SHP77 (cell line): ENCODE data around the gene MPV17L2.

Experiments
- DNase-seq, 2 experiments: peaks; one replicate each; lab custom pipeline; 2025; lab: John Stamatoyannopoulos, UW

MPV17L2 gene

DNA sequence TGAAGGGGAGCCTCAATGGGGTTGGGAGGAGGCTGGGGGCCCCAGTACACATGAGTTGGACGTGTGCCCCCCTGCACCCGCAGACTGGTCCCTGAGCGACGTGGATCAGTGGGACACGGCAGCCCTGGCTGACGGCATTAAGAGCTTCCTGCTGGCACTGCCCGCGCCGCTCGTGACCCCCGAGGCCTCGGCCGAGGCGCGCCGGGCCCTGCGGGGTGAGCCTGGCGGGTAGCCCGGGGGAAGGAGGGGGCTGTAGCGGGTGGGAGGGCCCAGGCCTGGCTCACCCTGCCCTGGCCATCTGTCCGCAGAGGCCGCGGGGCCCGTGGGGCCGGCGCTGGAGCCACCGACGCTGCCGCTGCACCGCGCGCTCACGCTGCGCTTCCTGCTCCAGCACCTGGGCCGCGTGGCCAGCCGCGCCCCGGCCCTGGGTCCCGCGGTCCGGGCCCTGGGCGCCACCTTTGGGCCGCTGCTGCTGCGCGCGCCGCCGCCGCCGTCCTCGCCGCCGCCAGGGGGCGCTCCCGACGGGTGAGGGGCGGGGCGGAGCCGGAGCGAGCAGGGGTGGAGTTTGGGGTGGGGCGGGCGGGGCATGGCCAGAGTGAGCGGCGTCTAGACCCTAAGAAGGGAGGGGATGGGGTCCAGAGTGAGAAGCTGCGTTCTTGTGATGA is 31.9 kb upstream of the MPV17L2 start:
- DNase-seq = peak; percentile 38 to 43

DNA sequence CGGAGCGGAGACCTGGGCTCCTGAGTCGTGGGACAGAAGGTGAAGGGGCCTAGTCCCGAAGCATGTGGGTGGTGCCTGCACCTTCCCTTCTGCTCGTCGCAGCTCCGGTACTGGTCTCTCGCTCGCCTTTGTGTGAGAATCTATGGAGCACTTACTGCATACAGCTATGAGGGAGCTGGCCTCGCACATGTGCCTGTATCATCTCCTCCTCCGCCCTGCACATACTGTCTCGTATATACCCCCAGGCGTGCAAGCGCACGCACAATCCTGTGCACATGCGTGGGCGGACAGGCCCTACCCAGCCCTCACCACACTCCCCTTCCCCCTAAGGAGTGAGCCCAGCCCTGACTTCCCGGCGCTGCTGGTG is 31.4 kb upstream of the MPV17L2 start:
- no peak for DNase-seq

- no peak for DNase-seq
These were observed 28.9 kb upstream of the MPV17L2 start for GRCh38 chr19:18164072-18164471.

DNA sequence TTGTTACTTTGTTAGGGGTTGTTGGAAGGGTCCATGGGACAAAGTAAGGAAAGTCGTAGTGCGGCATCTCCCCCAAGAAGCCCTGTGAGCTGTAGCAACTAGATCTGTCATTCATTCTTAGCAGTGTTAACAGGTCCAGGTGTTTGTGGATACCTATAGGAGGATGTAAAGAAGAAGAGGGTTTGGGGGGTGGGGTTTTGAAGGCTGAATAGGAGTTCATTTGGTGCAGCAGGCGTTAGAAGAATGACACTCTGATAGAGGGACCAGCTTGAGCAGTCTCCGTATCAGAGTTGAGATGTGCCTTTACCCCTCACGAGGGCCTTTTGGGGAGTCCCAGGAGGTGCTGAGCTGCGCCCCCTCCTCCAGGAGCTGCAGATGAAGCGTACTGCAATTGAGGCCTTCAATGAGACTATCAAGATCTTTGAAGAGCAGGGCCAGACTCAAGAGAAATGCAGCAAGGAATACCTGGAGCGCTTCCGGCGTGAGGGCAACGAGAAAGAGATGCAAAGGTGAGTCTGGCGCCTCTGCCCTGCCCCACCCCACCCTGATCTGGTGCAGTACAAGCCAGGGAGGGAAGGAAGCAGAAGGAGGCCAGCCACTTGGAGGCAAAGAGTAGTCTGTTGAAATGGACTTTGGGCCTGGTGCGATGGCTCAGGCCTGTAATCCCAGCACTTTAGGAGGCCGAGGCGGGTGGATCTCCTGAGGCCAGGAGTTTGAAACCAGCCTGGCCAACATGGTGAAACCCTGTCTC is 27.0 kb upstream of the MPV17L2 start:
- DNase-seq = no peak

DNA sequence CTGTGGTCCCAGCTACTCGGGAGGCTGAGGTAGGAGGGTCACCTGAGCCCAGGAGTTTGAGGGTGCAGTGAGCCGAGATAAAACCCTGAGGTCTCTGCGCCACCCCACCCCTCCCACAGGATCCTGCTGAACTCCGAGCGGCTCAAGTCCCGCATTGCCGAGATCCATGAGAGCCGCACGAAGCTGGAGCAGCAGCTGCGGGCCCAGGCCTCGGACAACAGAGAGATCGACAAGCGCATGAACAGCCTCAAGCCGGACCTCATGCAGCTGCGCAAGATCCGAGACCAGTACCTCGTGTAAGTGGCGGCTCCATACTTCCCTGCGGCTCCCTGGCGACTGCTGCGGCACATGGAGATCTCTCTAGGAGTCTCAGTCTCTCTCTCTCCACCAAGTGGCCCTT is 26.0 kb upstream of the MPV17L2 start:
- no peak for DNase-seq

DNA sequence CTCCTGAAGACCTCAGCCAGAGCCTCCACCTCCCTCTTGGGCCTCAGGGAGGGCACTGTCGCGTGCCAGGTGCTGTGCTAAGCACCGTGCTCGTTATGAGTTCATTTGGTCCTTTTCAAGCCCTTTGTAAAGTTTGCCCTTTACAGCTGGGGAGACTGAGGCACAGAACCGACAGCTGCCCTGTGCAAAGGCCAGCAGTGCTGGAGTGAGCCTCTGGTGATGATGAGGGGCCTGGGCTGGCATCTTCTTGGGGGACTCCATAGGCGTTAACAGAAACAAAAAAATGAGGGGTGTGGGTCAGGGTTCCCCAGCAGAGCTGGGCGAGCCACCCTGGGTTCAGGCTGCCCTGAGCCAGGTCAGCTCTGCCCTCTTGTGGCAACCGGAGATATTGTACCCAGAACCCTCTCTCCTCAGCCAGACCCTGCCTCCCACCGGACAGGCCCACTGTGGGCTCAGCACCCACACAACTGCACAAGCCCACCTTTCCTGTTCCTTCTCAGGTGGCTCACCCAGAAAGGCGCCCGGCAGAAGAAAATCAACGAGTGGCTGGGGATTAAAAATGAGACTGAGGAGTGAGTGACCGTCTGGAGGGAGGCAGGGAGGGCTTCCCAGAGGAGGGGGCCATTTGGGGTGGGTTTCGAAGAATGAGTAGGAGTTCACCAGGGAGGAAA is 24.9 kb upstream of the MPV17L2 start:
- peak in 1 of 2 experiments; percentile 27 for DNase-seq

DNA sequence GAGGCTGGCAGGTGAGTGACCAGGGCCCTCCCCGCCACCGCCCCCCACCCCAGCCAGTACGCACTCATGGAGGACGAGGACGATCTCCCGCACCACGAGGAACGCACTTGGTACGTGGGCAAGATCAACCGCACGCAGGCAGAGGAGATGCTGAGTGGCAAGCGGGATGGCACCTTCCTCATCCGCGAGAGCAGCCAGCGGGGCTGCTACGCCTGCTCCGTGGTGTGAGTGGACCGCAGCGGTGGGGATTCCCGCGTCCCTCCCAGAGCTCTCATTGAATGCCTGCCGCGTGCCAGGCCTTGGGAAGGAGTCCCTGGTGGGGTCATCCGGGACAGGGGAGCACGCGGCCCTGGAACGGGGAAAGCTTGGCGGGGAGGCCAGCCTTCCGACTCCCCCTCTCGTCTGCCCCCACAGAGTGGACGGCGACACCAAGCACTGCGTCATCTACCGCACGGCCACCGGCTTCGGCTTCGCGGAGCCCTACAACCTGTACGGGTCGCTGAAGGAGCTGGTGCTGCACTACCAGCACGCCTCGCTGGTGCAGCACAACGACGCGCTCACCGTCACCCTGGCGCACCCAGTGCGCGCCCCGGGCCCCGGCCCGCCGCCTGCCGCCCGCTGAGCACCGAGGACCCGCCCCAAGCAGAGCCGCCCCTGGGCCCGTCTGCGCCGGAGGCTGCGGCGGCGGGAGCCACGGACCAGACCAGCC is 24.2 kb upstream of the MPV17L2 start:
- no peak for DNase-seq

DNA sequence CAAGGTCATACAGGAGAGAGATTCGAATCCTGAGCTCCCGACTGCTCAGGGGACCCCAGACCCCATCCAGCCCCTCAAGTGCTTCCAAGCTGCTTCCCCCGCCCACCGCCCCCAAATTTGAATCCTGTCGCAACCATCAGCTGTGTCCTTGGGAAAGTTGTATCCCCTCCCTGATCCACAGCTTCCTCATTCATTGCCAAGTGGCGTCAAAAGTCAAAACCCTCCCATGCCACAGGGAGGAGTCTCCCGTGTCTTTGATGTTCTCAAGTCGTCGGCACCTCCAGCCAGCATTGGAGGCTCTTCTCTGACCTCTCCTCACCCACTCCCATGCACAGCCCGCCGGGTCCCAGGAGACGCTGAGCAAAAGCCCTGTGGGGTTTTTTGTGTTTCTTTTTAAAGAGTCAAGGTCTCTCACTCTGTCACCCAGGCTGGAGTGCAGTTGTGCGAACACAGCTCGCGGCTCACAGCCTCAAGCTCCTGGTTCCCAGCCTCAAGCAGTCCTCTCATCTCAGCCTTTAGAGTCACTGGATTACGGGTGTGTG is 22.2 kb upstream of the MPV17L2 start:
- DNase-seq = no peak

GRCh38 chr19:18171605-18172327 is 21.3 kb upstream of the MPV17L2 start:
- no peak for DNase-seq

DNA sequence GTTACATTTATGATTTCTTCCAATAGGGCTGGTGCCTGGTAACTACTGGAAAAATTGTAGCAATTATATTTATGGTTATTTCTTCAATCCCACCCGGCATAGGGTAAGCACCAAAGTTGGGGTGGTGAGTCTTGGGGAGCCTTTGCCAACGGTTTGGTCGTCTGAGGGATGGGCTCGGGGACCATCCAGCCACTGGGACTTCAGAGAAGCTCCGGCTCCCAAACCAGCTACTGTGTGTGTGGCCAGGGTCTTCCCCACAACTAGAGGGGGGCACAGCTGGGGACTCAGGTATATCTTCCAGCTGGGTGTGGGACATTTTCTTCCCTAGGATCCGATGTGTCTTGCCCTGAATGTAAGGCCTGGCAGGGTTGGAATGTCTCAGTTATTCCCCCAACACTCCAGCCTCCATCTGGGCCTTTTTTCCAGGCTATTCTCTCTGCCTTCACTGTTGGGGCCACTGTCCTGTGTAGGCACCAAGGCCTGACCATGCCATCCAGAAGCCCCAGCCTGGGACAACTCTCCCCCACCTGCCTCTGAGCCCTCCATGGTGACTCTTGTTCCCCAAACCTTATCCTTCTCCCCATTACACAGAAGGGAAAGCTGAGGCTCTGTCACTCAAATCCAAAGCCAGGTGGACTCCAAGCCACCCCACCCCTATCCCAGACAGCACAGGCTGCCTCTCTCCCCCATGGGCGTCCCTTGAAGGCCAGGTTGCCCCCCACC is 20.5 kb upstream of the MPV17L2 start:
- no peak for DNase-seq

GRCh38 chr19:18173054-18173571 is 19.9 kb upstream of the MPV17L2 start:
- DNase-seq = no peak

DNA sequence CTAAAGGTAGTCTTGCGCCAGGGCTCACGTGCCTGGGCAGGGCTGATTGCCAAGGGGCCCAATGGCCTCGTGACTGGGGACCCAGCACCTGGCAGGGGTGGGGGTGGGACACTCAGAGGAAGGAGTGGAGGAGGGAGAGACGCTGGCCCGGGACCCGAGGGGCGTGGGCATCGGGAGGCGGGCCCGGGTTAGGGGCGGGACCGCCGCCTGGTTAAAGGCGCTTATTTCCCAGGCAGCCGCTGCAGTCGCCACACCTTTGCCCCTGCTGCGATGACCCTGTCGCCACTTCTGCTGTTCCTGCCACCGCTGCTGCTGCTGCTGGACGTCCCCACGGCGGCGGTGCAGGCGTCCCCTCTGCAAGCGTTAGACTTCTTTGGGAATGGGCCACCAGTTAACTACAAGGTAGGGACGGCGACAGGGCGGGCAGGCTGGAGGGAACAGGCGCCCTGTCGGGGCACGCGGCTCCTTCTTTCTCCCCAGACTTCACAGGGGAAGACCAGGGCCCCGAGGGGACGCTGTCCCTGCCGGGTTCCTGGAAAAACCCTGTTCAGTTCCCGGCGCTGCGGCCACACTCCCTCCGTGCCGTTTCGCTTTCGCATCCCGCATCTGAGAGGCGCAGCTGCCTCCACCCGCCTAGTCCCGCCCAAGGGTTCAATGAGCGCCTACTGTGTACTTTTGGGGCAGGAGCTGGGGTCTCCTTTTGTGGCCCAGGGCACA is 19.3 kb upstream of the MPV17L2 start, which contains the start of gene IFI30:
TSS of gene IFI30 (plus strand) at position 242 of the 717 bp plus-strand sequence. CDS start at position 271, 29 bp downstream.
- DNase-seq = peak; percentile 79 to 82

DNA sequence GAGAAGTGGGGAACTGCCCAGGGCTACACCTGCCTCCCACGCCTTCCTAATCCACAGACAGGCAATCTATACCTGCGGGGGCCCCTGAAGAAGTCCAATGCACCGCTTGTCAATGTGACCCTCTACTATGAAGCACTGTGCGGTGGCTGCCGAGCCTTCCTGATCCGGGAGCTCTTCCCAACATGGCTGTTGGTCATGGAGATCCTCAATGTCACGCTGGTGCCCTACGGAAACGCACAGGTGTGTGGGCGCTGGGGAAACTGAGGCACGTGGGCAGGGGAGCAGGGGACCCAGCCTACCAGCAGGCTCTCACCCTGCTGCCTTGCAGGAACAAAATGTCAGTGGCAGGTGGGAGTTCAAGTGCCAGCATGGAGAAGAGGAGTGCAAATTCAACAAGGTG is 18.0 kb upstream of the MPV17L2 start:
- DNase-seq = no peak

- no peak for DNase-seq
These were observed 16.4 kb upstream of the MPV17L2 start for GRCh38 chr19:18176367-18177310.

- DNase-seq = no peak
These were observed 13.1 kb upstream of the MPV17L2 start for GRCh38 chr19:18179957-18180356.

DNA sequence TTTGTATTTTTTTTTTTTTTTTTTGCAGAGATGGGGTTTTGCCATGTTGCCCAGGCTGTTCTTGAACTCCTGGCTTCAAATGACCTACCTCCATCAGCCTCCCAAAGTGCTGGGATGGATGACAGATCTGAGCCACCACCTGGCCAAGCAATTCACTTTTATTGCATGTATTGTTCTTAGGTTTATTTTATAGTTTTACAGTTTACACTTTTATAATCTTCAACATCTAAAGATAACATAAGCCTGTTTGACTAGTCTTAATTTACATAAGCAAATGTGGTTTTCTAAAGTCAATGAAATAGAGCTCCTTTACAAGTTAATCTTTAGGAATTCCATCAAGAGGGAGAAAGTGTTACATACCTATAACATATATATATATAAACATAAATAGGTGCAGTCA is 9.5 kb upstream of the MPV17L2 start:
- no peak for DNase-seq

- no peak for DNase-seq
These were observed 7.5 kb upstream of the MPV17L2 start for GRCh38 chr19:18185538-18185937.

DNA sequence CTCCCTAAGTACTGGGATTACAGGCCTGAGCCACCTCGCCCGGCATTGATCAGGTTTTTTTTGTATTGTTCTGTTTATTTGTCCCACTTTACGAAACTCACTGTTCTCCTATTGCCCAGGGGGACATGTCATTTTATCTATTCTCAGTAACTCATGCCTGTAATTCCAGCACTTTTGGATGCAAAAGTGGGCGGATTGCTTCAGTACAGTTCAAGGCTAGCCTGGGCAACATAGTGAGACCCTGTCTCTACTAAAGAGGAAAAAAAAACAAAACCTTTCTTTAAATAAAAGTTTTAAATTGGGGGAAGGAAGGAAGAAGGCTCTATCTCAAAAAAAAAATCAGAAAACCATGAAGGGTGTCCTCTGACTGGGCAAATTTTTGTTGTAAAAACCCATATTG is 2.7 kb upstream of the MPV17L2 start:
- no peak for DNase-seq

GRCh38 chr19:18191640-18192062 is 1.4 kb upstream of the MPV17L2 start:
- no peak for DNase-seq
